ENCODE measurements around the gene NRN1L.
"Not testable (repeated sequence)": the region's sequence is repeated elsewhere in the genome, so short reads cannot be mapped to it uniquely, and the experiment has no call there.

Gene NRN1L

DNA sequence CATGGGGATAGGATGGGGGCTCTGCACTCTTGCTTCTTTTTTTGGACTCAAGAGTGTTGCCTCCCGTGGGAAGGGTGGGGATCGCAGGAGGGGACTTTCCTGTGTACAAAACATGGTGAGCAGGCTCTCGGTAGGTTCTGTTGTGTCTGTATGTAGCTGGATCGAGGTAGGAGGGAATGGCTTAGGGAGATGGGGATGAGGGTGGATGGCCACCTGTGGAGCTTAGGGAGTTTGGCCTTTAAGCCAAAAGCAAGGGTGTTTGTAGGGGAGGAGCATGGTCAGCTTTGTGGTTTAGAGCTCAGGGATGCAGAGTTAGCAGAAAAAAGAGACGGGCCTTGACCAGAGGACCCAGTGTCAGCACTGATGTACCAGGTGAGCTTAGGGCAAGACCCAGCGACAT lies 22.8 kb upstream of the NRN1L start:
- no peak for DNase-seq

- DNase-seq = no peak
Observed at GRCh38 chr16:67862623-67863583, 21.8 kb upstream of the NRN1L start.

- DNase-seq = not testable (repeated sequence)
Observed at GRCh38 chr16:67864044-67864443, 20.6 kb upstream of the NRN1L start.

DNA sequence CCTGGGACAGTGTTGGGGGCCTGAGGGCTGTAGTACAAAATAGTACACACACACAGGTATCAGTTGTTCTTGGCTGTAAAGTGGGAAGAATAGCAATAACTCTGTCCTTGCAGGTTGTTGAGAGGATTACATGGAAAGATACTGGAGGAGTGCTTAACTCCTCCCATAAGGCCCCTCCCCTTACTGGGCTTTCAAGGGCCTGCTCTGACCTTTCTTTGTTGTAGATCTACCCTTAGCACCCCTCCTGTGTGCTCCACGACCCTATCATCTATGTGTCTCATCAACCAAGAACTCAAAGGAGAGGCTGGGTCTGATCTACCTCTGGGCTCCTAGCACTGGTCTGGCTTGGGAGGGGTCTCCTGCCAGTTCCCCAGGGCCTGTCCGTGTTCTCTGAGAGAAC lies 20.1 kb upstream of the NRN1L start:
- DNase-seq = no peak

- DNase-seq = peak; percentile 67
Observed at GRCh38 chr16:67865318-67865717, 19.4 kb upstream of the NRN1L start.

- no peak for DNase-seq
Observed at GRCh38 chr16:67868290-67868689, 16.4 kb upstream of the NRN1L start.

DNA sequence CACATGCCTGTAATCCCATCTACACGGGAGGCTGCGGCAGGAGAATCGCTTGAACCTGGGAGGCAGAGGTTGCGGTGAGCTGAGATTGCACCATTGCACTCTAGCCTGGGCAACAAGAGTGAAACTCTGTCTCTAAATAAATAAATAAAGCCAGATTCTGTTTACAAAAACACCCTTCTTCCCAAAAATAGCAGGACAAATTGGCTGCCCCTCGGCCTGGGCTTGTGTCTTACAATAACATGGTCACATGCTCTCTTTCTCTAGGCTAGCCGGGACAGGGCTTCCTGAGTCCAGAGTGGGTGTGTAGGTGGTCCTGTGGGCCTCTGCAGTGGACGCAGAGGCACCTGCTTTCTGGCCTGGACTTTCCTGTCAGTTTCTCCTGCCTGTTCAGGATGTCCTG lies 15.0 kb upstream of the NRN1L start:
- DNase-seq = no peak

DNA sequence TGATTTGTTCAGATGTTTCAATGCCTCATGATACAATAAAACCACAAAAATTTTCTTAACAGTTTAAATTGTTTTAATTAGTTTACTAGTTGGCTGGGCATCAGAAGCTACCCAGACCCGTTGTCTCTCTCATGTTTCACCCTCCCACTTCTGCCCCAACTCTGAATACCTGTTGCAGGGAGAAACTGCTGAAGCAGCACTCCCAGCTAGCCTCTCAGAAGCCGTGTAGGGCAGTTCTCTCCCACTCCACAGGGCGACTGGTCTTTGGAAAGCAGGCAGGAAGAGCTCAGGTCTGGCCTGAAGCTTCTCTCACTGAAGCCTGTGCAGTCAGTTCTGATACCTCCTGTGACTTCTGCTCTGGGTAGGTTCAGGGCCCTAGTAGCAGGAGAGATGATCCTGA lies 13.4 kb upstream of the NRN1L start:
- no peak for DNase-seq

GRCh38 chr16:67872131-67872630 lies 12.5 kb upstream of the NRN1L start:
- DNase-seq = no peak

- peak; percentile 76 for DNase-seq
Observed at GRCh38 chr16:67872631-67873434, 11.9 kb upstream of the NRN1L start, which contains the start of gene EDC4. EDC4 (plus strand) TSS chr16:67873052; CDS start chr16:67873262, 210 bp downstream.

DNA sequence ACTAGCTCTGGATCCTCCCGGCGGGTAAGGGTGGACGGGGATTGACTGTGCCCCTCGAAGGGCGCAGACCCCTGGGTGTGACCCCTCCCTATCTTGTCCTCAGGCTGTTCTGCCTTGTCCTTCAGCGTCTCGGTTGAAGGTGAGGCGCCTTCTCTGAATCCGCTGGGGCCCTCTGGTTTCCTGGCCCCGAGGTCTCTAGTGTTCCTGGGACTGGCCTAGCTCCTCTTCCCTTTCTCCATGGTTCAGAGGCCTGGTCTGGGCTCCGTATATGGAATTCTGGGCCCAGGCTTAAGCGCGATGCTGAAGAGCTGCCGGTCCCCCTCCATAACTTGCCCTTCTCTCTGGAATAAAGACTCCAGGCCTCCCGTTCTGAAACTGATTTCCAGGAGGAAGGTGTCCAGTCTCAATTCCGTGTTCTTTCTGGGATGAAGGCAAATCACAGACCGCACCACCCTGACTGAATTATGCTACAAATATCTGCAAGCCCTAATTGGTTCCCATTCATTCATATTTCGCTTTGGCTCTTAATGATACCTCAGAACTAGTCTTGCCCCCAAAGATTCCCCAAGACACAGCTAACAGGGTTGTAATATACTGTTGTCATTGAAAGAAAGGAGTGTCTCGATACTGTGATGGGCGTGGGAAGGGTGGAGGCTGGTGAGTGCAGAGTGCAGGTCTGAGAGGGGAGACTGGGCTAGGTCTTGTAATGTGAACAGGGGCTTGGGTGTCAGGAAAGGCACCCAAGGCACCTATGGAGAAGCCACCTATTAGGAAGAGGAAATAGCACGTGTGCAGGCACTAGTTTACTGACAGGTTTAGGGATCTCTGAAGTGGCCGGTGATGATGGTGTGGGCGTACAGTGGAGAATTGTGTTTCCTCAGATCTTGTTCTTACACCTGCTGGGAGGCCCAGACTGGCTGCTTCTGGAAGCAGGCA lies 11.0 kb upstream of the NRN1L start:
- no peak for DNase-seq

- no peak for DNase-seq
Observed at GRCh38 chr16:67874372-67874771, 10.3 kb upstream of the NRN1L start.

- no peak for DNase-seq
Observed at GRCh38 chr16:67877064-67877463, 7.6 kb upstream of the NRN1L start.

DNA sequence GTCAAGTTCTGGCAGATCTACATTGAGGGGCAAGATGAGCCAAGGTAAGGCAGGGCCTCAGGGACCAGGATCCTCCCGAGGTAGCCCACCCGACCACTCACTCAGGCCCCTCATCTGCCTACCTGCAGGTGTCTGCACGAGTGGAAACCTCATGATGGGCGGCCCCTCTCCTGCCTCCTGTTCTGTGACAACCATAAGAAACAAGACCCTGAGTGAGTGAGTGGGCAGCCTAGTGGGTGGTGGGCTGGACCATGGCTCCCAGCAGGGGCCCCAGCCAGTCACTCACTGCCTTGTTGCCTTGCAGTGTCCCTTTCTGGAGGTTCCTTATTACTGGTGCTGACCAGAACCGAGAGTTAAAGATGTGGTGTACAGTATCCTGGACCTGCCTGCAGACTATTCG lies 6.5 kb upstream of the NRN1L start:
- no peak for DNase-seq

- no peak for DNase-seq
Observed at GRCh38 chr16:67878846-67879245, 5.8 kb upstream of the NRN1L start.

- DNase-seq = no peak
Observed at GRCh38 chr16:67879462-67879861, 5.2 kb upstream of the NRN1L start.

- DNase-seq = no peak
Observed at GRCh38 chr16:67879936-67880335, 4.7 kb upstream of the NRN1L start.

DNA sequence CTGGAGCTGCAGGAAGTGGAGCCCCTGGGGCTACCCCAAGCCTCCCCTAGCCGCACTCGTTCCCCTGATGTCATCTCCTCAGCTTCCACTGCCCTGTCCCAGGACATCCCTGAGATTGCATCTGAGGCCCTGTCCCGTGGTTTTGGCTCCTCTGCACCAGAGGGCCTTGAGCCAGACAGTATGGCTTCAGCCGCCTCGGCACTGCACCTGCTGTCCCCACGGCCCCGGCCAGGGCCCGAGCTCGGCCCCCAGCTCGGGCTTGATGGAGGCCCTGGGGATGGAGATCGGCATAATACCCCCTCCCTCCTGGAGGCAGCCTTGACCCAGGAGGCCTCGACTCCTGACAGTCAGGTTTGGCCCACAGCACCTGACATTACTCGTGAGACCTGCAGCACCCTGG lies 4.1 kb upstream of the NRN1L start:
- no peak for DNase-seq

GRCh38 chr16:67881621-67882161 lies 3.0 kb upstream of the NRN1L start:
- DNase-seq = no peak

GRCh38 chr16:67882374-67883145 lies 2.1 kb upstream of the NRN1L start:
- DNase-seq = no peak

GRCh38 chr16:67883146-67883871 lies 1.4 kb upstream of the NRN1L start:
- no peak for DNase-seq
